Endothelial cell of umbilical vein (primary cell): ENCODE data around the gene RIC1. TPM values are rescaled to one million over a fixed set of nuclear protein-coding genes. Genes with fewer than 3 reads are reported as not detected.

ENCODE experiments used
- BruUV-seq: library from RNA; stranded (reverse); fragments of 400-500 nt; replicated peaks from 2 replicates; lab custom pipeline; 2021; lab: Mats Ljungman, UMichigan
- CTCF ChIA-PET: fragments of 300-600, 350-600 bp; sonication (Branson Sonifier 250); formaldehyde crosslinking; loops from one replicate; lab custom pipeline; 2021; ENCODE audit warnings: antibody characterized with exemption, inconsistent platforms; lab: Charles Lee
- POLR2A ChIA-PET: fragments of 300-600, 350-600 bp; sonication (Branson Sonifier 250); formaldehyde crosslinking; loops from one replicate; lab custom pipeline; 2021; ENCODE audit warnings: antibody characterized with exemption, inconsistent platforms; lab: Charles Lee
- DNase-seq: peaks from one replicate; pipeline ENCODE4 v3.0.0-alpha.2; 2011; ENCODE audit warnings: low read depth, low spot score
- FAIRE-seq: peaks from 2 replicates; lab custom pipeline; 2011; peaks lifted over from hg19 to GRCh38; lab: Jason Lieb, UNC
- H2AFZ ChIP-seq: 2 replicates; pipeline ENCODE4 v1.6.0; 2012; ENCODE audit warnings: low read depth, low read length, control low read depth, inconsistent platforms
- H3K27ac ChIP-seq: 2 replicates; pipeline ENCODE4 v1.5.1; 2011; ENCODE audit warnings: low read depth, mild to moderate bottlenecking, control low read depth, low read length, moderate library complexity; ENCODE audit not compliant: insufficient read depth
- H3K27me3 ChIP-seq, 2 experiments: 2 replicates each; pipeline versions ENCODE4 v1.6.0 to v1.6.1; 2011; ENCODE audit warnings: low read length in 2 of 2, mixed read lengths in 1 of 2; ENCODE audit not compliant: control insufficient read depth in 2 of 2, insufficient read depth in 2 of 2
- H3K36me3 ChIP-seq, 2 experiments: 2 replicates in 1 of 2; 3 replicates in 1 of 2; pipeline ENCODE4 v1.5.1; 2011; ENCODE audit warnings: low read length in 2 of 2, mild to moderate bottlenecking in 1 of 2, moderate library complexity in 1 of 2; ENCODE audit not compliant: control insufficient read depth in 2 of 2, insufficient read depth in 2 of 2; ENCODE audit errors: extremely low read depth in 1 of 2
- H3K4me1 ChIP-seq: 3 replicates; pipeline ENCODE4 v1.5.1; 2011; ENCODE audit warnings: mild to moderate bottlenecking, low read length; ENCODE audit not compliant: control insufficient read depth, insufficient read depth; ENCODE audit errors: extremely low read depth
- H3K4me2 ChIP-seq: 2 replicates; pipeline ENCODE4 v1.6.1; 2011; ENCODE audit warnings: low read length, control low read depth, mixed read lengths; ENCODE audit not compliant: insufficient read depth
- H3K4me3 ChIP-seq, 3 experiments: fragments of 200-600 bp in 1 of 3; sonication (generic), shearing (Covaris generic) in 1 of 3; replicated peaks in 1 of 3; 2 replicates each; pipeline ENCODE4 v1.5.1; 2011 to 2016; ENCODE audit warnings: control low read depth in 3 of 3, low read length in 3 of 3, mild to moderate bottlenecking in 2 of 3, inconsistent platforms in 1 of 3, low read depth in 1 of 3, moderate library complexity in 1 of 3; ENCODE audit not compliant: insufficient read depth in 1 of 3
- H3K79me2 ChIP-seq: 2 replicates; pipeline ENCODE4 v1.6.0; 2012; ENCODE audit warnings: low read length, inconsistent platforms; ENCODE audit not compliant: control insufficient read depth, insufficient read depth
- H3K9ac ChIP-seq: replicated peaks from 2 replicates; pipeline ENCODE3; 2011; ENCODE audit warnings: low read length, control low read depth; ENCODE audit not compliant: insufficient read depth; ENCODE audit errors: extremely low read depth
- H3K9me1 ChIP-seq: replicated peaks from 3 replicates; pipeline ENCODE4 v1.6.0; 2011; ENCODE audit warnings: mild to moderate bottlenecking, low read length; ENCODE audit not compliant: control insufficient read depth, insufficient read depth; ENCODE audit errors: extremely low read depth
- H3K9me3 ChIP-seq: replicated peaks from 2 replicates; pipeline ENCODE4 v1.5.1; 2012; ENCODE audit warnings: low read length, inconsistent platforms; ENCODE audit not compliant: control insufficient read depth, insufficient read depth
- H4K20me1 ChIP-seq: replicated peaks from 2 replicates; pipeline ENCODE3; 2011; ENCODE audit warnings: mild to moderate bottlenecking, low read length; ENCODE audit not compliant: control insufficient read depth, insufficient read depth; ENCODE audit errors: extremely low read depth
- EZH2 ChIP-seq: IDR thresholded peaks from 2 replicates; pipeline ENCODE4 v1.6.1; 2012; ENCODE audit warnings: borderline replicate concordance, low read depth, mild to moderate bottlenecking, moderate library complexity, low read length, inconsistent platforms; ENCODE audit not compliant: severe bottlenecking
- FOS ChIP-seq: IDR thresholded peaks from 2 replicates; pipeline ENCODE4 v1.6.1; 2011; ENCODE audit warnings: mild to moderate bottlenecking, low read length, moderate library complexity, borderline replicate concordance; ENCODE audit not compliant: insufficient read depth
- GATA2 ChIP-seq: IDR thresholded peaks from 2 replicates; pipeline ENCODE4 v1.7.0; 2011; ENCODE audit warnings: low read depth, mild to moderate bottlenecking, moderate library complexity, mixed read lengths, low read length; ENCODE audit not compliant: insufficient read length, insufficient read depth
- JUN ChIP-seq: IDR thresholded peaks from 2 replicates; pipeline ENCODE4 v1.6.1; 2011; ENCODE audit warnings: borderline replicate concordance, low read depth; ENCODE audit not compliant: insufficient read length, insufficient read depth
- MAX ChIP-seq: IDR thresholded peaks from 2 replicates; pipeline ENCODE4 v1.6.1; 2011; ENCODE audit not compliant: insufficient read depth, insufficient read length
- MYC ChIP-seq: IDR thresholded peaks from one replicate; pipeline ENCODE4 v1.6.1; 2011; ENCODE audit warnings: mild to moderate bottlenecking, low read depth, low read length
- POLR2A ChIP-seq: IDR thresholded peaks from 2 replicates; pipeline ENCODE4 v1.6.1; 2012; ENCODE audit warnings: low read depth, mild to moderate bottlenecking, control low read depth, low read length
- POLR2AphosphoS5 ChIP-seq: IDR thresholded peaks from 2 replicates; pipeline ENCODE4 v1.6.1; 2012; ENCODE audit warnings: low read depth, mild to moderate bottlenecking, control low read depth, low read length, moderate library complexity; ENCODE audit not compliant: insufficient read depth
- dilution Hi-C: fragments of 300-500 bp; cut with MboI; formaldehyde crosslinking; loops from one replicate; pipeline ENCODE4 v1.15.0; 2019; ENCODE audit warnings: low sequenced_read_pairs; ENCODE audit not compliant: extremely low pct_ligation_motif_present
- intact Hi-C: fragments of 100-400 bp; cut with micrococcal nuclease; formaldehyde crosslinking; loops from one replicate; pipeline ENCODE4 v1.10.0; 2022
- polyA plus RNA-seq, 4 experiments: library from polyadenylated mRNA; depleted of rRNA in 3 of 4; stranded (reverse) in 3 of 4; unstranded in 1 of 4; fragments of >200 nt; gene quantifications; 2 replicates each; pipeline versions ENCODE4 v1.2.1 to v1.2.3, GENCODE V29; 2011 to 2012; ENCODE audit warnings: missing spikeins in 1 of 4
- total RNA-seq: library from RNA; stranded (reverse); gene quantifications from 2 replicates; pipeline ENCODE4 v1.2.3, GENCODE V29; 2021
- TF ChIP-seq, protein P1 (sequence below), 2 donors: IDR thresholded peaks; 1 replicate in 1 of 2; 2 replicates in 1 of 2; pipeline ENCODE4 v1.5.1; 2011; ENCODE audit warnings: low read length in 2 of 2, mild to moderate bottlenecking in 2 of 2, moderate library complexity in 2 of 2, control low read depth in 1 of 2, inconsistent platforms in 1 of 2, low read depth in 1 of 2; ENCODE audit not compliant: insufficient read depth in 1 of 2; ENCODE audit errors: extremely low read depth in 1 of 2

The RIC1 gene
- total and polyA plus RNA-seq, 2 donors (not counting 3 experiments of a cell fraction or from before 2014, with no cell fraction given) = 14.0 to 23.5 TPM

- H3K36me3 ChIP-seq = no peaks in the 10 kb centered on the region
- dilution Hi-C loops (no loop called here), intact Hi-C loops (loop anchor here (1.0 to 5.0 kb wide), 3 partner anchors 68 to 204 kb away; partner anchors contain the start of gene ERMP1)
- H3K4me2 ChIP-seq = peak overlapping the region; percentile 97
- no peaks in the 10 kb centered on the region for H3K9me1 ChIP-seq
- H3K4me3 ChIP-seq = peak overlapping the region; percentile 91 to 99 (median 93)
- TF ChIP-seq GATA2 (no peak), EZH2 (no peak), POLR2AphosphoS5 (no peak), MYC (no peak), POLR2A (no peak), JUN (no peak), MAX (no peak), FOS (no peak)
- TF ChIP-seq, protein P1, sequence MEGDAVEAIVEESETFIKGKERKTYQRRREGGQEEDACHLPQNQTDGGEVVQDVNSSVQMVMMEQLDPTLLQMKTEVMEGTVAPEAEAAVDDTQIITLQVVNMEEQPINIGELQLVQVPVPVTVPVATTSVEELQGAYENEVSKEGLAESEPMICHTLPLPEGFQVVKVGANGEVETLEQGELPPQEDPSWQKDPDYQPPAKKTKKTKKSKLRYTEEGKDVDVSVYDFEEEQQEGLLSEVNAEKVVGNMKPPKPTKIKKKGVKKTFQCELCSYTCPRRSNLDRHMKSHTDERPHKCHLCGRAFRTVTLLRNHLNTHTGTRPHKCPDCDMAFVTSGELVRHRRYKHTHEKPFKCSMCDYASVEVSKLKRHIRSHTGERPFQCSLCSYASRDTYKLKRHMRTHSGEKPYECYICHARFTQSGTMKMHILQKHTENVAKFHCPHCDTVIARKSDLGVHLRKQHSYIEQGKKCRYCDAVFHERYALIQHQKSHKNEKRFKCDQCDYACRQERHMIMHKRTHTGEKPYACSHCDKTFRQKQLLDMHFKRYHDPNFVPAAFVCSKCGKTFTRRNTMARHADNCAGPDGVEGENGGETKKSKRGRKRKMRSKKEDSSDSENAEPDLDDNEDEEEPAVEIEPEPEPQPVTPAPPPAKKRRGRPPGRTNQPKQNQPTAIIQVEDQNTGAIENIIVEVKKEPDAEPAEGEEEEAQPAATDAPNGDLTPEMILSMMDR (IDR thresholded peaks at IDR 0.05; ENCODE audit: extremely low read depth in 1 of 2, insufficient read depth in 1 of 2, low read depth in 1 of 2, low read length in 2 of 2) = no peak
- CTCF ChIA-PET = interaction anchor here (0.6 to 2.2 kb wide), 5 partner anchors 21 to 179 kb away, joined by 3 to 9 read pairs (median 4); partner anchors contain the start of gene CD274
- peaks cover 3% of the 10 kb centered on the region for H4K20me1 ChIP-seq
- H2AFZ ChIP-seq = peak overlapping the region; percentile 75
- peak overlapping the region; percentile 62 for H3K27ac ChIP-seq
- no TSS peak for BruUV-seq
- peaks cover 32% of the 10 kb centered on the region for H3K4me1 ChIP-seq
- FAIRE-seq = no peak
- DNase-seq = peak; percentile 59
- peak overlapping the region; percentile 94 for H3K9ac ChIP-seq
- H3K27me3 ChIP-seq = no peaks in the 10 kb centered on the region
- H3K79me2 ChIP-seq = peaks cover 58% of the 10 kb centered on the region
- H3K9me3 ChIP-seq = no peaks in the 10 kb centered on the region
- POLR2A ChIA-PET = interaction anchor here (1.5 kb wide), 1 partner anchor 21 kb away, joined by 11 read pairs; no protein-coding TSS in a partner anchor
Measured at GRCh38 chr9:5629312-5630080, 589 bp downstream of the RIC1 start.
